HT-29 (cell line): ENCODE measurements around the gene DPYD. TPM values are rescaled to one million over a fixed set of nuclear protein-coding genes. Genes with fewer than 3 reads are reported as not detected.

Source experiments
- DNase-seq: peaks from one replicate; pipeline ENCODE4 v3.0.0-alpha.2; 2015; ENCODE audit warnings: low spot score
- total RNA-seq: library from RNA; depleted of rRNA; stranded (reverse); fragments of >200 nt; shearing (Covaris generic); gene quantifications from 2 replicates; pipeline ENCODE4 v1.2.3, GENCODE V29; 2014; rRNA removed

The DPYD gene
- total RNA-seq = 1.5 and 2.1 TPM in 2 replicates

- peak; percentile 87 for DNase-seq
Observed at GRCh38 chr1:97920832-97921571, at the start of gene DPYD. Gene DPYD, minus strand, starts transcription at chr1:97921034. Its CDS starts 112 bp downstream, at chr1:97920922.

DNA sequence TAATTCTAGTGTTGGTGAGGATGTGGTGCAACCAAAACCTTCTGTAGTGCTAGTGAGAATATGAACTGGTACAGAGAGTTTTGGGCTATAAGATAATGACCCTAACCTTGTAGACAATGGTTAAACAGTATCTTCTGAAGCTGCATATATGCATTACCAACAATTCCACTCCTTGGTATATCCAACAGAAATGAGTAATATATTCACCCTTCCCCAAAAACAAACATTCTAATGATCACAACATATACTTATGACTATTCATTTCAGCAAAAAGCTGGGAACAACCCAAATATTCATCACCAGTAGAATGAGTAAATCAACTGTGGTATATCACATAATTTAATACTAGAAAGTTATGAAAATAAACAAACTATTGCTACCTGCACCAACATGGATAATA is 39.6 kb upstream of the DPYD start:
- DNase-seq = no peak

- DNase-seq = no peak
Observed at GRCh38 chr1:97947695-97948094, 26.9 kb upstream of the DPYD start.

DNA sequence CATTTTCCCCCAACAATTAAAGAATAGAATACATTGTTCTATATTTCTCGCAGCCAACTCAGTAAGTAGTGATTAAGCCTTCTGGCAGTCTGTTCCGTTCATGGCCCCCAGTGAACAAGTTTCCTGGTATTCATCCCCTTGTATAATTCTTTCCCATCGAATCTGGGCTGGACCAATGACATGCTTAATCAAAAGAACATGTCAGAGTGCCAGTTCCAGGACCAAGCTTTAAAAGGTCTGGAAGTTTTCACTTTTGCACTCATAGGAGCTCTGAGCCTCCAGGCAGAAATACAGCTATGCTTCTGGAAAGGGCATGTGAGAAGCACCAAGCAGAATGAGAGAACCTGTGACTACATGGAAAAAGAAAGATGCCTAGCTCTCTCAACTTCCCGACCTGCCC is 22.5 kb upstream of the DPYD start:
- no peak for DNase-seq

- no peak for DNase-seq
Observed at GRCh38 chr1:97942161-97943123, 21.6 kb upstream of the DPYD start.

DNA sequence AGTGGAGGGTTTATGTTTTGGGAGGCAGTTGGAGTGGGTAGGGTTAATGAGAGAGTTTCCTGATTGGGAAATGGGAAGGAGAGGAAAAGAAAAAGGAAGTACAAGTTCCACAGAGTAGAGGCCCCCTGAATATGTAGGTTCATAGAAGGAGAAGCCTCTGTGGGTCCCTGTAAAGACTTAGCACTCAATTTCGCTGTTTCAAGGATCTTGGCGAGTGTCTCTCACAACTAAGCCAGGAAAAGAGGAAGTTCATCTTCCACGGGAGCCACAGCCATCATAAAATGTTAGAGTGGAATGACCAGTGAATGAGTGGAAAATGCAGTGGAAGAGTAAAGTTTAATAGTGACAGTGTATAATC is 17.4 kb upstream of the DPYD start:
- DNase-seq = no peak

GRCh38 chr1:97936976-97937375 is 16.1 kb upstream of the DPYD start:
- no peak for DNase-seq

- DNase-seq = no peak
Observed at GRCh38 chr1:97934491-97934890, 13.7 kb upstream of the DPYD start.

- DNase-seq = peak; percentile 27
Observed at GRCh38 chr1:97929874-97930851, 9.3 kb upstream of the DPYD start.

GRCh38 chr1:97926017-97926708 is 5.3 kb upstream of the DPYD start:
- no peak for DNase-seq

DNA sequence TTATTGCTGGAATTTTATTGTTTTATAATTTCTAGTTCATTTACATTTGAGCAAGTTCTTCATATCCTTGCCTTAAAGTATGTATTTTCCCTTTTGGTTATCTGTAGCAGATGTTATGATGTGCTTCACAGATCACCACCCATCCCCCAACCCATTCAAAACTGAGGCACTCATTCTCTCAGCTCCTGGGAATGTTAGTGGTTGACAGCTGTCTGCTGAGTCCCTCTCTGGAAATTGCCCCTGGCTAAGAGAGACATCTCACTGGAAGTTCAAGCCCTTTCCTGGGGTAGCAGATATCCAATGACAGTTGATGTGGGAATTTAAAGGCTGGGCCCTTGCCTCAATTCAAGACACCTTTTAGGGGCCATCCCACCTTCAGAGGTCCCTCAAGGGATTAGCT is 4.3 kb upstream of the DPYD start:
- no peak for DNase-seq

DNA sequence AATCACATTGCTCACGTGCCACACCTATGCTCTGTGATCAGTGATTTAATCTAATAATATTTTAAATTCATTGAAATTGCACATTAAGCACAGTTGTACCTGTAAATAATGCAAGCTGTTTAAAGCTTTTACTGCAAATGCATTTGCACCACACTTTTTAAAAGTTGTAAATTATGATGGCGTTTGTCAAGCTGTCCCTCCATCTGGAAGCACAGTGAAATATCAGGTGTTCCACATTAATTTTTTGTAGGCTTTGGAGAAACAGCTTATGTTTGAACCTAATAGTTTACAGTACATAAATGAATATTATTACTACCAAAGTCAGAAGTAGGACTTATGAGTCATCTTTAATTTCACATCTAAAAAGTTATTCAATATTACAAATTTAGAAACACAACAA is 3.0 kb upstream of the DPYD start:
- DNase-seq = no peak

GRCh38 chr1:97920276-97920831 is 480 bp downstream of the DPYD start:
- peak; percentile 38 for DNase-seq

DNA sequence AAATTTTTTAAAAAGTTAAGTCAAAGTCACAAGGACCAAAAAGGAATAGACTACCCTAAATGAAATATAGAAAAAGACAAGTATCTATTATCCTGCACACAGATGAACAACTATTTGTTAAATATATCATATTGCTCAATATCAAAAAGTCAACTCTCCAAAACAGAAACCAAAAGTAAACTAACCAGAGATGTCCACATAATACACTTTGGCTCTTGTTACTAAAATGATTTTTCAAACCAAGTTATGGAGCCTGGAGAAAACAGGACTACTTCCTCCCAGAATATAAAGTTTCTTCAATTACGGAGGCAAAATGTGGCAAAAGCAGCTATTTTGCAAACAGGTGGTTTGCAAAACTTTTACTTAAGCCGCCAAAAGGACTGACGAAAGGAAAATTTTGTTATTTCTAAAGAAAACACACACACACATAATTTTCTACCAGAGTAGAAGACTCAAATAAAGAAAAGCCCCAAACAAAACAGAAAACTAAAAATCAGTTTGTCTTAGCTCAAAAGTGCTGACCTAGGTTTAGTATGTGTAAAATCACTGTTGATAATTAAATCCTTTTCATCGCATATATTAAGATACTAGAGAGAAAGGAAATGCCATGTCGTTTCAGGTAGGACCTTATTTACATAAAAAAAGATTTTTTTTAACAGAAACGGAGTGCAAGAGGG is 1.1 kb downstream of the DPYD start:
- peak; percentile 13 for DNase-seq

GRCh38 chr1:97918961-97919360 is 1.9 kb downstream of the DPYD start:
- no peak for DNase-seq

- DNase-seq = no peak
Observed at GRCh38 chr1:97913506-97914139, 7.2 kb downstream of the DPYD start.

DNA sequence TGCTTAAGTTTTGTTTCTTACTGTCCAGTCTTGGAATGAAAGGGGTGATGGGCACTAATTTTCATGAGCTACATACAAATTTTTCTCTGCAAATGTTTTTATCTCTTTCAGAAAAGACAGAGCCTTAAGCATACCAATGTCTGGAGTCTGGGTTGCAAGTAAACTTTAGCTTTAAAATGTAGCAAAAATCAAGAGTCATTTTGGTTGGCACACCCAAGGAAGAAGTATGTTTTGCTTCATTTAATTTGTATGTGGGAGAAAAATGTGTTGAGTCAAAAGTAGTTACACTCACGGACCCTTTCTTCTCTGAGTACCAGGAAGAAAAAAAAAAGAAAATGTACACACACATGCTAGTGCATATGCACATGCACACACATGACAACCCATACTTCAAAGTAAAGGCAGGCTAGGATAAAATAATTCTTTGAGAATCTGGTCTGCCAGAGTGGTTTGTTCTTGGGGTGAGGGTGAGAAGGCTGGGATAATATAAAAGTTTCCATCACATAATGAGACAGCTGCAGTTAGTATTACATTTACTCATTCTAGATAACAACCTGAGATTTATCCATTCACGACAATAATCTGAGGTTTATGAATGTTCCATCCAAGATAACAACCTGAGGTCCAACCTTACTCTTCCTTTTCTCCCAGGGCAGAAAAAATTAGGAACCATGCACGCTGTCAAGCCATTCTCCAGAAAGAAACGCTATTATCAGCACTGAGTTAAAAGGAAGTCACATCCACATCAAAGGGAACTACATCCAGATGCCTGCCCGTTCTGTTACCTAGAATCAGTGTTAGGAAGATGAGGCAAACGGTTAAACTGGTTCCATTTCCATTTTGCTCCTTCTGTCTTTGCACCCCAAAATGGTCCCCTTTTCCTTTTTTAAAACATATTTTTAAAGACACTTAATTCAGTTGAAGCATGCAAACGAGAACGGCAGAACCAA is 9.3 kb downstream of the DPYD start:
- no peak for DNase-seq

DNA sequence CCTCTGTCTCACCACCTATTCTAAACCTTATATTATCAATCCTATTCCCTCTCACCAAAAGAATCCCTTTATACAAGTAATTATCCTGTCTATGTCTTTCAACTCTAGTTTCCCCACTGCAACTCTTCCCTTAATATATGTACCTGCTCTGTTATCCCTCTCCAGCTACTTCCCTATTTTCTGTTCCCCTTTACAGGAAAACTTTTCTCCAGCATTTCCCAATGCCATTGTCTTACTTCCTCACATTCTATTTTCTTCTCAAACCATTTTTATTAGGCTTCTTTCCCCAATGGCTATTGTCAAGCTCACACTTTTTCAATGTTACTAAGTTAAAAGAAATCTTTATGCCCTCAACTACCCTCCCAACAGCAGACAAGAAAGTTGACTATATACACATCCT is 11.6 kb downstream of the DPYD start:
- DNase-seq = no peak
